Skeletal muscle cell (primary cell): Measurements from ENCODE around the gene EEF1AKMT1.
"Not testable (repeated sequence)": the region's sequence is repeated elsewhere in the genome, so short reads cannot be mapped to it uniquely, and the experiment has no call there.

Experiments used
- DNase-seq: peaks from one replicate; pipeline ENCODE4 v3.0.0-alpha.2; 2010; ENCODE audit warnings: low read depth
- H3K4me3 ChIP-seq: 2 replicates; pipeline ENCODE4 v1.5.1; 2011; ENCODE audit warnings: low read depth, mild to moderate bottlenecking, control low read depth, low read length, moderate library complexity

Gene EEF1AKMT1

DNA sequence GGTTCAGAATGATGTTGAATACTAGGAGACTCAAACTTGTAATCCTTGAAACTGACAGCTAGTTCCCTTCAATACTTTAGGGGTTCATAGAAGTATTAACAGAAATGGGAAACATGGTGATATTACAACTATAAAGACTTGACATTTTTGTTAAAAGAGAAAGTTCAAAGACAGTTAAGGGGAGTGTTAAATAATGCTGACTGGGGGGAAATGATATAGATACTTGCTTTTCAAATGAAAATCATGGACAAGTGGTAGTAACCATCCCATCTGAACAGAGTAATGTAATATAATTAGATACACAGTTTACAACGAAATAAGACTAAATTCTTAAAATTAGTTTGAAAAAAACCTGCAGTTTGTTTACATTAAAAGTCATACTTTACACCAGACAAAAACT lies 6.6 kb upstream of the EEF1AKMT1 start:
- no peak for DNase-seq
- H3K4me3 ChIP-seq, result no peak overlapping the region

DNA sequence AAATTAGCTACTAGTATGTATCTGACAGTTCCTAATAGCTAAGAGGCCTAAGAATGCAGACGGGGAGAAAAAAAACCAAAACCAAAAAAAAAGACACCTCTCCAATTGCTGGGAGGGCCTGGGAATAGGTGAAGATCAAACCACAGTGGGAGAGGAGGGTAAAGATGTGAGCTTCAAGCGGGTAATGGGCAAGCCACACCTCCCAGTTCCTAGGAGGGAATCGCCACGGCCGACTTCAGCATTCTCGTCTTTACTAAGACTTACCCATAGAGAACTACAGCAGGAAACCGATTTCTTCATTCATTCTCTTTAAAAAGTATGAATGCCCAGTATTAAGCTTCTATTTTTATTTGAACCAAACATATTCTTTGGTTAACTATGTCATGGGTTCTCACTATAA lies 5.6 kb upstream of the EEF1AKMT1 start:
- DNase-seq, result no peak
- no peak overlapping the region for H3K4me3 ChIP-seq

DNA sequence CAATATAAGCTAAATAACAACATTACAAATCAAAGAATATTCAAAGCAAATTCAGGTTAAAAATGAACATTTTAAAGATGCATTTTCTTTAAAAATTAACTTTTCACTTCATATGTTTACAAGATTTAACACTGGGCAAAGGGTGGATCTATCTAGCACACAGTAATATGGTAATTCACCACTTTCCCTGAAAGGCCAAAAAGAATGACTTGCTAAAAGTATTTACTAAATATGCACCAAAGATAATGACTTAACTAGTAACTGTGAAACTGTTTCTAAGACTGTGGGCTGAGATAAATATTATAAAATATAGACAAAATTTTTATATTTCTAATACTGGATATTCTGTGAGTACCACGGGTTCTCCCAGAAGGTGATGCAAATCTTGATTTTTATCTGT lies 4.5 kb upstream of the EEF1AKMT1 start:
- no peak for DNase-seq

DNA sequence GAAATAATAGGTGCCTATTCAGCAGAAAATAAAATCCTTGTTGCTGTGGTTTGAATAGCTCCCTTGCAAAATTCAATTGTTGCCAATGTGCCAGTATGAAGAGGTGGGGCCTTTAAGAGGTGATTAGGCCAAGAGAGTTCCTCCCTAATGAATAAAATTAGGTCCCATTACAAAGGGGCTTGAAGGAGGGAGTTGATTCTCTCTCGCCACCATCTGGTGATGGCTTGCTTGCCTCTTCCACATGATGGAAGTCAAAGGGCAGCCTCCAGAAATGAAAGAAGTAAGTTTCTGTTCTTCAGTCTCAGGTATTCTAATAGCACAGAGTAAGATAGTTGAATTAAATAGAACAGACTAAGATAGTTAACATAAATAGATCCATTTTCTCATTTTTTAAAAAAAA lies 3.0 kb upstream of the EEF1AKMT1 start:
- no peak for DNase-seq
- no peak overlapping the region for H3K4me3 ChIP-seq

More for the DNA sequence above, 4.5 kb upstream of the EEF1AKMT1 start:
- H3K4me3 ChIP-seq, result no peak overlapping the region

DNA sequence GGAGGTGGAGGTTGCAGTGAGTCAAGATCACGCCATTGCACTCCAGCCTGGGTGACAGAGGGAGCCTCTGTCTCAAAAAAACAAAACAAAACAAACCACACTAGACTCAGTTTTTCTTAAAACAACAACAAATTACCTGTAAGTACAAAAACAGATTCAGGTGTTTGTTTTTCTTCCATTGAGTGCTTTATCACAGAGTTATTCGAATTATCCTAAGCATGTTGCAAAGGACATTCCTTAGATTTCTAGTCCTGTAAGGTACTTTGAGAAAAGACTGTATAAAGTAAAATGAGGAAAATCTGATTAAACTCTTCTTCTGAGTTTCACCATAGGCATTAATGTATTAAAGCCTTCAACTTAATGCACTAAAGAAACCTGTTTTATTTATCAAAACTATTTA lies 2.2 kb upstream of the EEF1AKMT1 start:
- H3K4me3 ChIP-seq, result no peak overlapping the region
- no peak for DNase-seq

DNA sequence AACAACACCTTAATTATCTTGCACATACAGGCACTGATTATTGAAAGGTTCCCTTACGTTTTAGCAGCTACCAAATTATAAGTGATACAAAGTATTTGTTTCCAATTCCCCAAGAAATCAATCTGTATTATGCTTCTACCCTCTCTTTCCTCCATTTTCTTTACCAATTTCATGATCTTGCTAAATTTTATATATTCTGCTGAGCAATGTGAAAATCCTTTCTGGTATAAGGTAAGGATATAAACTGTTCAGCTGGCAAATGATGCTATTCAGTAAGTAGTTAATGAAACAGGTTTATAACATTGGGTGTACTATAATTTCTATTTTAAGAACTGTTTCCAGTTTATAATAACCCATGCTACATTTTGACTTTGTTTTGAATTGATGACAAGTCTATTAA lies 985 bp upstream of the EEF1AKMT1 start:
- DNase-seq, result no peak
- no peak overlapping the region for H3K4me3 ChIP-seq

DNA sequence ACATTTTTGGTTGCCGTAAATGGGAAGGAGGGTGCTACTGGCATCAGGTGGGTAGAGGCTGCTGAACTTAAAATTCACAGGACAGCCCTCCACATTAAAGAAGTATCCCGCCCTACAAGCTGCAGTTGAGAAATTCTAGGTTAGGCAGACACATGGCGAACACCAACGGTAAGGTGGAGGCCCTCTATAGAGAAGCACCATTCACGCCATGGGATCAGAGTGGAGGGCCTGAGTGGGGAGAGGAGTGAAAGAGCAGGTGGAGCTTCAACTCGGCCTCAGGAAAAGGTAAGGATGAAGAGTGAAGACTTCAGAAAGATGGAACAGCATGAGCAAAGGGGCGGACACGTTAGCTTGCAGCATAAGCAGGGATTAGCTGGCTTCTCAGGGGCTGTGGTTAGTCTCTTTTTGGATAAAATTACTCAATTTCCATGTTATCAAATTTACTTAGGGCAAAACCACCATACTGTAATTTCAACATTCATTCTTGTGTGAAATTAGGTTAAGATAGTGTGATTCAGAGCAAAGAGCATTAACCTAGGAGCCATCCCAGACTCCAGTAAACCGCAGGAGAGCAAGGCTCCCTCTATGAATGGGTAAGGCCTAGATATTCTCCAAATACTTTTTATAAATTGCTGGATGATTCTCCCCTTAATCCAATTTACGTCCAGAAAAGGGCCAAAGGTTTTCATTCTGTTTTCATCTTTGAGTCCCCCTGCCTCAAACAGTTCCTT lies 1.2 kb downstream of the EEF1AKMT1 start:
- no peak for DNase-seq
- H3K4me3 ChIP-seq, result peak overlapping the region; percentile 71

DNA sequence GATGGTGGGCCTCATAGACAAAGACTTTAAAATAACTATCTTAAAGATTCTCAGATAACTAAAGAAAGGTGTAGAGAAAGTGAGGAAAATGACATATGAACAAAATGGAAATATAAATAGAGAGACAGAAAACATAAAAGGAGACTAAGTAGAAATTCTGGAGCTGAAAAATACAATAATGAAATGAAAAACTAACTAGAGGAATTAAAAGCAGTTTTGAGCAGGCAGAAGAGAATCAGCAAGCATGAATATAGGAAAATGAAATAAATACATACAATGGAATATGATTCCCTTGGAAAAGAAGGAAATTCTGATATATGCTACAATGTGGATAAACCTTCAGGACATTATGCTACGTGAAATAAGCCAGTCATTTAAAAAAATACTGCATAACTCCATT lies 3.9 kb downstream of the EEF1AKMT1 start:
- no peak for DNase-seq

DNA sequence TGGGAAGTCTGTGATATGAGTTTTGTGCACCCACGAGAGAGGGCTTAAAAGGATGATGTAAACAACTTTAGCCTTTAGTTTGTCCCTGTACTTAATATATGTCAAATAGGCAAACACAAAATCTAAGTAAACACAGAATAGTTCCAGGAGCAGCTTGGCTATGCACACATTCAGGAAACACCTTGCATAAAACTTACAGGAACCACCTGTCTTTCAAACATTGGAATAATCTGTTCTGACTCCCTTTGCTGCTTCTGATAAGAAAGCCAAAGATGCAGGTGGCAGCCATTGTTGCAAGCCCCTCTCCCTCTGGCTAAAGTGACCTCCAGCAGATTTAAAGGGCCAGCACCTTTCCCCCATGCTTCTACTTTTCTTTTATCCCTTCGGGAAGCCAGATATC lies 4.7 kb downstream of the EEF1AKMT1 start:
- DNase-seq, result no peak
- H3K4me3 ChIP-seq, result no peak overlapping the region

More for the DNA sequence above, 3.9 kb downstream of the EEF1AKMT1 start:
- no peak overlapping the region for H3K4me3 ChIP-seq

DNA sequence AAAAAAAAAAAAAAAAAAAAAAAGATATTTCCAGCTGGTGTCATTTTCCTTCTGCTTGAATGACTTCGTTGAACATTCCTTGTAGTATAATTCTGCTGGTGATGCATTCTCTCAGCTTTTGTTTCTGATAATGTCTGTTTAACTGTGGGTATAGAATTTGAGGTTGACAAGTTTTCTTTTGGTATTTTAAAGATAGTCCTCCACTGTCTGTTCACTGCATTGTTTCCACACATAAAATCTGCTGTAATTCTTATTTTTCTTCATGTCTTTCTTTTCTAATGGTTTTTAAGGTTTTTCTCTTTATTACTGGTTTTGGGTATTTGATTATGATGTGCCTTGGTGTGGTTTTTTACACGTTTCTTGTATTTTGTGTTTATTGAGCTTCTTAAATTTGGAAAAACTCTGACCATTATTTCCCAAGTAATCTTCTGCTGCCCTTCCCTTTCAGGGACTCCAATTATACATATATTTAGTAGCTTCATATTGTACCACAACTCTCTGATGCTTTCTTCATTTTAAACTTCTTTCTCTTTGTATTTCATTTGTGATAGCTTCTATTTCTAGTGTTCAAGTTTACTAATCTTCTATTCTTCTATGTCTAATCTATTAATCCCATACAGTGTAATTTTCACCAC lies 6.3 kb downstream of the EEF1AKMT1 start:
- DNase-seq, result no peak
- no peak overlapping the region for H3K4me3 ChIP-seq

DNA sequence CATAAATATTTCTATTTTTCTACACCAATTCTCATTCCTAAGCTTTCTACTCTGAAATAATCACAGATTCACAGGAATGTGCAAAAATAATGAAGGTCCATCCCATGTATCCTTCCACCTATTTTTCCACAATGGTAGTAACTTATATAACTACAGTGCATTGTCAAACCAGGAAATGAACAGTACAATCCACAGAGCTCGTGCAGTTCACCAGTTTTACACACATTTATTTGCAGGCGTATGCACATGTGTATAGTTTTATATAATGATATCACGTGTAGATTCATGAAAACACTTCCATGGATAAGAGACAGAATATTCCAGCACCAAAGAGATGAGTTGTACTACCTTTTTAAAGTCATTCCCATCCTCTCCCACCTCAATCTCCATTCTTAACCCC lies 12.9 kb downstream of the EEF1AKMT1 start:
- H3K4me3 ChIP-seq, result no peak overlapping the region
- DNase-seq, result no peak

DNA sequence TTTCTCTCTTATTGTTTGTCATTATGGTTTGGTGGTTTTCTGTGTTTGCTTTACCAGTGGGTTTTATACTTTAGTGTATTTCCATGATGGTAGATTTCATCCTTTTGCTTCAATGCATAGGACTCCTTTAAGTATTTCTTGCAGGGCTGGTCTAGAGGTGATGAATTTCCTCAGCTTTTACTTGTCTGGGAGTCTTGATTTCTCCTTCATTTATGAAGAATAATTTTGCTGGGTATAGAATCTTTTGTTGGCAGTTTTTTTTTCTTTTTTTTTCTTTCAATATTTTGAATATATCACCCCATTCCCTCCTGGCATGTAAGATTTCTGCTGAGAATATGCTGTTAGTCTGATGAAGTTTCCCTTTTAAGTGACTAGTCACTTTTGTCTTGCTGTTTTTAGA lies 19.8 kb downstream of the EEF1AKMT1 start:
- DNase-seq, result no peak
- H3K4me3 ChIP-seq, result no peak overlapping the region

DNA sequence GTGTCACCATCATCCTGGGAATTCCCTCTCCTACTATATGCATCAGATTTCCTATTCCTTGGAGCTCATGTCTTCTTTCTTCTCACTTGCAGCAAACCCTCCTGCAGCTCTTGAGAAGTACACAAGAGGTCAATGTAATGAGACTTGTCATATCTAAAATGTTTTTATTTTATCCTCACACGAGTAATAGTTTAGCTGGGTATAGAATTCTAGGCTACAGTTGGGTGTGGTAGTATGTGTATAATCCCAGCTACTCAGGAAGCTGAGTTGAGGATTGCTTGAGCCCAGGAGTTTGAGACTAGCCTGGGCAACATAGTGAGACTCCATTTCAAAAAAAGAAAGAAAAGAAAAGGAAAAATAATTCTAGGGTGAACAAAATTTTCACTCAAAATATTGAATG lies 24.4 kb downstream of the EEF1AKMT1 start:
- no peak overlapping the region for H3K4me3 ChIP-seq
- DNase-seq, result no peak

DNA sequence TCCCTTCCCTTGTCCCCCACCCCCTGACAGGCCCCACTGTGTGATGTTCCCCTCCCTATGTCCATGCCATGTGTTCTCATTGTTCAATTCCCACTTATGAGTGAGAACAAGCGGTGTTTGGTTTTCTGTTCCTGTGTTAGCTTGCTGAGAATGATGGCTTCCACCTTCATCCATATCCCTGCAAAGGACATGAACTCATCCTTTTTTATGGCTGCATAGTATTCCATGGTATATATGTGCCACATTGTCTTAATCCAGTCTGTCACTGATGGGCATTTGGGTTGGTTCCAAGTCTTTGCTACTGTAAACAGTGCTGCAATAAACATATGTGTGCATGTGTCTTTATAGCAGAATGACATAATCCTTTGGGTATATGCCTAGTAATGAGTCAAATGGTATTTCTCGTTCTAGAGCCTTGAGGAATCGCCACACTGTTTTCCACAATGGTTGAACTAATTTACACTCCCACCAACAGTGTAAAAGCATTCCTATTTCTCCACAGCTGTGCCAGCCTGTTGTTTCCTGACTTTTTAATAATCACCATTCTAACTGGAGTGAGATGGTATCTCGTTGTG lies 29.8 kb downstream of the EEF1AKMT1 start:
- H3K4me3 ChIP-seq, DNase-seq: not testable (repeated sequence)

DNA sequence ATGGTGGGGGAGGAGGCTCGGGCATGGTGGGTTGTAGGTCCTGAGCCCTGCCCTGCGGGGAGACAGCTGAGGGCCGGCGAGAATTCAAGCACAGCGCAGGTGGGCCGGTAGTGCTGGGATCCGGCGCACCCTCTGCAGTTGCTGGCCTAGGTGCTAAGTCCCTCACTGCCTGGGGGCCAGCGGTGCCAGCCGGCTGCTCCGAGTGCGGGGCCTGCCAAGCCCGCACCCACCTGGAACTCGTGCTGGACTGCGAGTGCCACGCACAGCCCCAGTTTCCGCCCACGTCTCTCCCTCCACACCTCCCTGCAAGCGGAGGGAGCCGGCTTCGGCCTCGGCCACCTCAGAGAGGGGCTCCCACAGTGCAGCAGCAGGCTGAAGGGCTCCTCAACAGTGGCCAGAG lies 33.7 kb downstream of the EEF1AKMT1 start:
- no peak for DNase-seq

DNA sequence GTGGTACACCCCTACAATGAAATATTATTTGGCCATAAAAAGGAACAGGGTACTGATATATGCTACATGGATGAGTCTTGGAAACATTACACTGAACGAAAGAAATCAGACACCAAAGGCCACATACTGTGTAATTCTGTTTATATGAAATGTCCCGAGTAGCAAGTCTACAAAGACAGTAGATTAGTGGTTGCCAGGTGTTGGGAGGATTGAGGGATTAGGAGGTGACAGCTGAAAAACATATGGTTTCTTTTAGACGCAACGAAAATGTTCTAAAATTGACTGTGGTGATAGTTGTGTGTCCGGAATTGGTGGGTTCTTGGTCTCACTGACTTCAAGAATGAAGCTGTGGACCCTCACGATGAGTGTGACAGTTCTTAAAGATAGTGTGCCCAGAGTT lies 35.1 kb downstream of the EEF1AKMT1 start:
- H3K4me3 ChIP-seq, result no peak overlapping the region
- no peak for DNase-seq

More for the DNA sequence above, 33.7 kb downstream of the EEF1AKMT1 start:
- no peak overlapping the region for H3K4me3 ChIP-seq

DNA sequence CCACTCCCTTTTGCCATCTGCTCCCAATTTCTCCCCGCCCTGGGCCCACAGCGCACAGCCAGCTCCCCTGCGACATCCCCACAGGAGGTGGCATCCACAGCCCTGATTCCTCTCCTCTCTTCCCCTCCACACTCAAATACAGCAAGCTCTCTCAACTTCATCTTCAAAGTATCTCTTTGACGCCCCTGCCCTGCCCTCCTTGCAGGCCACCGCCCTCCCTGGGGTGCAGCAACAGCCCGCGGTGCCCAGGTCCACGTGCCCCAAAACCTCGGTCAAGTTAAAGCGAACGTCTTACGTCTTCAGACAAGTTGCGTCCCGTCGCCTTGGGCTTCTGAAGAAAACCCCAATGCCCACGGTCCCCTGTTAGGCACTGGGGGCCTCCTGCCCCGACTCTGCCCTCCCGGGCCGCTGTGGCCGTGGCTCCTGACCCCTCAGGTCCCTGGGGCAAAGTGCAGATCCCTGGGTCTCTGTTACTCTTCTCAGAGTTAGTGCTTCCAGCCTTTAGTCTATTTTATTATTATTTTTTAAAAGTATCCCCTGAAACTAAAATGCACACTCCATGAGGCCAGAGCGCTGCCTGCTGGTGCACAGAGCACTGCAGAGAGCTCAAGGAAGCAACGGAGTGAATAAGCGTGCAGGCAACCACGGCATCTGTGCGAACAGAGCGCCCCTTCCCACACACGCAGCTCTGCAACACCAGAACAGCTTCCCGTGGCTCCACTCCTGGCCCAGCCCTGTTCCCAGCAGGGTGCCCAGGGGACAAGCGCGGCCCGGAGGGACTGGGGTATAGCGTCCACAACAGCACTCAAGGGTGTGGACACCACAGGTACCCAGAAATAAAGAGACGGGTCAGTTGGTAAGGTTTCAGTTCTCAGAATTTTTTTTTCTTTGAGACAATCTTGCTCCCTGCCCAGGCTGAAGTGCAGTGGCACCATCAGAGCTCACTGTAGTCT lies 43.9 kb downstream of the EEF1AKMT1 start:
- no peak for DNase-seq
- H3K4me3 ChIP-seq, result no peak overlapping the region

DNA sequence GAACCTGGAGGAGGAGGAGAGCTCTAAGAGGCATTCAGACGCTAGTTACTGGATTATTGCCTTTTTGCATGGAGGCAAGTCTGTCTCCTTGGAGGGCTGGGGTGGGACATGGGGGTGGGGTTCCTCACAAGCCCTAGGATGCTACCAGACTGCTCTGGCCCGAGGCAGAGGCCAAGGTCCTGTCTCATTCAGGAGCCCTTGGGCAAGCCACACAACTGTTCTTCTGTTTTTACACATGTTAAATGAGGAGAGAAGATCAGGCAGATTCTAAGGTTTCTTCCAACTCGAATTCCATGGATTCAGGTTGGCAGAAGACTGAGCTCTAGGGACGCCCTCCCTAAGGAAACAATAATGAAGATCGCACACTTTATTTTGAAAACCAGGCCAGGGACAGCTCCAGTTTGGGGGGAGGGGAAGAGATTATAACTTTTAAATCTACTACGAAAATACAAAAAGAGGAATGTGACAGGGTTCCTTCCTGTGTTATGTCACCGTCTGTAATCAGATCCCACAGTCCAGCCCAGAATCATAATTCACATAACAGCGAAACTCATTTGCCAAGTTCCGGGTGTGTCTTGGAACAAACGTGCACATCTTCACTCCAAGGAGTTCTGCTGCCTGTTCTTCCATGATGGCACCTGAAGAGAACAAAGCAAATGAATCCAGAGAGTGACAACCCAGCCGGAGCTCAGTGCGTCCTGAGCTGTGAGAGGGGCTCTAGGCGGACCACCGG lies 45.0 kb downstream of the EEF1AKMT1 start:
- no peak overlapping the region for H3K4me3 ChIP-seq
- no peak for DNase-seq

DNA sequence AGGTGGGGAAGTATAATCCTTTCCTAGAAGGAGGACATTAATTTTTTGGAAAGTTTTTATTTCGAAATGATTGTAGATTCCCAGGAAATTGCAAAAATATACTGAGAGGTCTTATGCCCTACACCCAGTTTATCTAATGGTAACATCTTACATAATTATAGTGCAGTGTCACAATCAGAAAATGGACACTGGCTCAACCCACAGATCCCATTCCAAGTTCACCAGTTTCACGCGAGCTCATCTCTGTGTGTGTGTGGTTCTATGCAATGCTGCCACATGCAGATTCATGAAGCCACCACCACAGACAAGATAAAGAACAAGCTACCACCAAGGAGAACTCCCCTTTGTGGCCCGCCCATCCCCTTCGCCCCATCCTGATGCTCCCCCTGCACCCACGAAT lies 45.9 kb downstream of the EEF1AKMT1 start:
- DNase-seq, result no peak
- no peak overlapping the region for H3K4me3 ChIP-seq
